ENCODE results near the gene EIF2B4.

Gene EIF2B4

GRCh38 chr2:27376866-27377617 is 6.9 kb upstream of the EIF2B4 start:
- no peak overlapping the region for H3K4me3 ChIP-seq (ENCODE audit: low read depth, low read length)
- no peak for DNase-seq (ENCODE audit: low read depth)
- TF ChIP-seq, protein P1, sequence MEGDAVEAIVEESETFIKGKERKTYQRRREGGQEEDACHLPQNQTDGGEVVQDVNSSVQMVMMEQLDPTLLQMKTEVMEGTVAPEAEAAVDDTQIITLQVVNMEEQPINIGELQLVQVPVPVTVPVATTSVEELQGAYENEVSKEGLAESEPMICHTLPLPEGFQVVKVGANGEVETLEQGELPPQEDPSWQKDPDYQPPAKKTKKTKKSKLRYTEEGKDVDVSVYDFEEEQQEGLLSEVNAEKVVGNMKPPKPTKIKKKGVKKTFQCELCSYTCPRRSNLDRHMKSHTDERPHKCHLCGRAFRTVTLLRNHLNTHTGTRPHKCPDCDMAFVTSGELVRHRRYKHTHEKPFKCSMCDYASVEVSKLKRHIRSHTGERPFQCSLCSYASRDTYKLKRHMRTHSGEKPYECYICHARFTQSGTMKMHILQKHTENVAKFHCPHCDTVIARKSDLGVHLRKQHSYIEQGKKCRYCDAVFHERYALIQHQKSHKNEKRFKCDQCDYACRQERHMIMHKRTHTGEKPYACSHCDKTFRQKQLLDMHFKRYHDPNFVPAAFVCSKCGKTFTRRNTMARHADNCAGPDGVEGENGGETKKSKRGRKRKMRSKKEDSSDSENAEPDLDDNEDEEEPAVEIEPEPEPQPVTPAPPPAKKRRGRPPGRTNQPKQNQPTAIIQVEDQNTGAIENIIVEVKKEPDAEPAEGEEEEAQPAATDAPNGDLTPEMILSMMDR (IDR thresholded peaks at IDR 0.05; ENCODE audit: insufficient read depth, low read depth, low read length, missing control alignments): no peak

- no peak overlapping the region for H3K4me3 ChIP-seq (ENCODE audit: low read depth, low read length)
- DNase-seq (ENCODE audit: low read depth): no peak
- TF ChIP-seq, protein P1 (IDR thresholded peaks at IDR 0.05; ENCODE audit: insufficient read depth, low read depth, low read length, missing control alignments): no peak
Measured at GRCh38 chr2:27376151-27376865, 6.2 kb upstream of the EIF2B4 start.

GRCh38 chr2:27375513-27376099 is 5.5 kb upstream of the EIF2B4 start:
- no peak overlapping the region for H3K4me3 ChIP-seq (ENCODE audit: low read depth, low read length)
- no peak for DNase-seq (ENCODE audit: low read depth)
- TF ChIP-seq, protein P1 (IDR thresholded peaks at IDR 0.05; ENCODE audit: insufficient read depth, low read depth, low read length, missing control alignments): no peak

GRCh38 chr2:27373567-27373966 is 3.4 kb upstream of the EIF2B4 start:
- no peak overlapping the region for H3K4me3 ChIP-seq (ENCODE audit: low read depth, low read length)
- TF ChIP-seq, protein P1 (IDR thresholded peaks at IDR 0.05; ENCODE audit: insufficient read depth, low read depth, low read length, missing control alignments): no peak
- DNase-seq (ENCODE audit: low read depth): no peak

DNA sequence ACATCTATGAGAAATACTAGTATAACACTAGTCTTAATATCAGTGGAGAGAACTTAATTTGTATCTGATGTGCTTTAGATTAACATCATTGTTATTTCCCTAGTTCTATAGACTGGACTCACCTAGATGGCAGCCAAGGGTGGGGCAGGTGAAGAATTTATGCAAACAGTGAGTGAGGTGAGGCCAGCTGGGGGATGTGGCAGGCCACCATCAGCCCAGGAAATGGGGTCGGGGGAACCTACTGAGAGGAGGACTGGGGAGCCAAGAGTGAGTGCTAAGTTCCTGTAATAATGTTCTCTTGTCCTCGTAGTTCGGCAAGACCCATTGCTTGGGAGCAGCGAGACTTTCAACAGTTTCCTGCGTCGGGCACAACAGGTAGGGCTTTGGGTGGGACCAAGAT is 2.8 kb upstream of the EIF2B4 start:
- TF ChIP-seq, protein P1 (IDR thresholded peaks at IDR 0.05; ENCODE audit: insufficient read depth, low read depth, low read length, missing control alignments): no peak
- DNase-seq (ENCODE audit: low read depth): no peak
- H3K4me3 ChIP-seq (ENCODE audit: low read depth, low read length): no peak overlapping the region

- DNase-seq (ENCODE audit: low read depth): peak; percentile 81
- peak overlapping the region; percentile 88 for H3K4me3 ChIP-seq (ENCODE audit: low read depth, low read length)
- TF ChIP-seq, protein P1 (IDR thresholded peaks at IDR 0.05; ENCODE audit: insufficient read depth, low read depth, low read length, missing control alignments): no peak
Measured at GRCh38 chr2:27370816-27371620, 880 bp upstream of the EIF2B4 start.
